ENCODE measurements around the gene CLINT1. TPM values are rescaled to one million over a fixed set of nuclear protein-coding genes. Genes with fewer than 3 reads are reported as not detected.

CLINT1 gene
- total RNA-seq, 3 donors from 2014 or later = 90.8 to 131 (median 127) TPM

DNA sequence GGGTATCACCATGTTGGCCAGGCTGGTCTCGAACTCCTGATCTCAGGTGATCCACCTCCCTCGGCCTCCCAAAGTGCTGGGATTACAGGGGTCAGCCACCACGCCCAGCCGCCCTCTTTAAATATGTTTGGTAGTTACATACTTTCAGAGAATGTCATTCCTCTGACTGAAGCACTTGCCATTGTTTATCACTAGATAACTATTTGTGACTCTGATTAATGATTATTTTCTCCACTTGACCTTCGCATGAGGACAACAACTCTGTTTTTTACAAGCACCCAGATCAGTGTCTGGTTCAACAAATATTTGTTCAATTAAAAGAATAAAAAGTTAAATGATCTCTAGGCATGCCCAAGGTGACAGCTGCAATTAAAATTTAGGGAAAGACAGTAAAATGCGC, 56.2 kb downstream of the CLINT1 start:
- intact Hi-C loops (cut with DNase I, micrococcal nuclease) = no loop called here
- Histone ChIP-seq H3K9me3 (no peaks in the 10 kb centered on the region), H3K4me3 (no peak overlapping the region), H3K4me1 (ENCODE audit: low read depth) (no peaks in the 10 kb centered on the region), H3K36me3 (ENCODE audit: low read depth) (peaks cover 8% of the 10 kb centered on the region)
- ATAC-seq = no peak
- TF ChIP-seq, protein P1, sequence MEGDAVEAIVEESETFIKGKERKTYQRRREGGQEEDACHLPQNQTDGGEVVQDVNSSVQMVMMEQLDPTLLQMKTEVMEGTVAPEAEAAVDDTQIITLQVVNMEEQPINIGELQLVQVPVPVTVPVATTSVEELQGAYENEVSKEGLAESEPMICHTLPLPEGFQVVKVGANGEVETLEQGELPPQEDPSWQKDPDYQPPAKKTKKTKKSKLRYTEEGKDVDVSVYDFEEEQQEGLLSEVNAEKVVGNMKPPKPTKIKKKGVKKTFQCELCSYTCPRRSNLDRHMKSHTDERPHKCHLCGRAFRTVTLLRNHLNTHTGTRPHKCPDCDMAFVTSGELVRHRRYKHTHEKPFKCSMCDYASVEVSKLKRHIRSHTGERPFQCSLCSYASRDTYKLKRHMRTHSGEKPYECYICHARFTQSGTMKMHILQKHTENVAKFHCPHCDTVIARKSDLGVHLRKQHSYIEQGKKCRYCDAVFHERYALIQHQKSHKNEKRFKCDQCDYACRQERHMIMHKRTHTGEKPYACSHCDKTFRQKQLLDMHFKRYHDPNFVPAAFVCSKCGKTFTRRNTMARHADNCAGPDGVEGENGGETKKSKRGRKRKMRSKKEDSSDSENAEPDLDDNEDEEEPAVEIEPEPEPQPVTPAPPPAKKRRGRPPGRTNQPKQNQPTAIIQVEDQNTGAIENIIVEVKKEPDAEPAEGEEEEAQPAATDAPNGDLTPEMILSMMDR (IDR thresholded peaks at IDR 0.05) = no peak
- no peak for DNase-seq

GRCh38 chr5:157800137-157800536, 58.8 kb downstream of the CLINT1 start:
- TF ChIP-seq, protein P1 (IDR thresholded peaks at IDR 0.05) = no peak
- DNase-seq (no peak), ATAC-seq (no peak)
- no peaks in the 10 kb centered on the region for H3K9me3 ChIP-seq
- H3K4me1 ChIP-seq (ENCODE audit: low read depth) = no peaks in the 10 kb centered on the region
- H3K4me3 ChIP-seq = no peak overlapping the region
- intact Hi-C loops (cut with DNase I, micrococcal nuclease) = no loop called here
- H3K36me3 ChIP-seq (ENCODE audit: low read depth) = peaks cover 3% of the 10 kb centered on the region

- no peaks in the 10 kb centered on the region for H3K36me3 ChIP-seq (ENCODE audit: low read depth)
- H3K4me1 ChIP-seq (ENCODE audit: low read depth) = no peaks in the 10 kb centered on the region
- intact Hi-C loops (cut with DNase I, micrococcal nuclease) = no loop called here
- H3K9me3 ChIP-seq = no peaks in the 10 kb centered on the region
- no peak for ATAC-seq
- TF ChIP-seq, protein P1 (IDR thresholded peaks at IDR 0.05) = no peak
- DNase-seq = no peak
- H3K4me3 ChIP-seq = no peak overlapping the region
Observed at GRCh38 chr5:157799578-157799977, 59.4 kb downstream of the CLINT1 start.

- Histone ChIP-seq H3K4me3 (no peak overlapping the region), H3K9me3 (no peaks in the 10 kb centered on the region), H3K36me3 (ENCODE audit: low read depth) (no peaks in the 10 kb centered on the region), H3K4me1 (ENCODE audit: low read depth) (no peaks in the 10 kb centered on the region)
- ATAC-seq (no peak), DNase-seq (no peak)
- intact Hi-C loops (cut with DNase I, micrococcal nuclease) = no loop called here
- TF ChIP-seq, protein P1 (IDR thresholded peaks at IDR 0.05) = no peak
Observed at GRCh38 chr5:157793301-157793700, 65.6 kb downstream of the CLINT1 start.

DNA sequence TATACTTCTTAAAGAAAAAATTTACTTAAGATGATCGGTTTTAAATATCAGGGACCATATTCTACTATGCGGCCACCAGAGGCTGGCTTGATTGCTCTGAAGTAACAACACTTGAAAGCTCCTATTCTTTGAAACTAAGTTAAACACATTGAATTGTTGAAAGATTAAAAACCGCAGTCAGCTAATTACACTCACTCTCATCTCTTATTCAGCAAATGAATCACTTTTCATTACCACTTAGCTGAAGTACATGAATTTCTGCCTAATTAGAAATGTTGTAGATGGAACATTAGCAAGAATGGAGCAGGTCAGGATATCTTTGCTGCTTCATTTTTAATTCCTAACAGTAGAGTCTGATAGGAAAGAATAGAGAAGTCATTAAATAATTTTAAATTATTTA, 73.1 kb downstream of the CLINT1 start:
- Histone ChIP-seq H3K4me3 (no peak overlapping the region), H3K4me1 (ENCODE audit: low read depth) (no peaks in the 10 kb centered on the region), H3K9me3 (no peaks in the 10 kb centered on the region), H3K36me3 (ENCODE audit: low read depth) (no peaks in the 10 kb centered on the region)
- intact Hi-C loops (cut with DNase I, micrococcal nuclease) = no loop called here
- TF ChIP-seq, protein P1 (IDR thresholded peaks at IDR 0.05) = no peak
- no peak for DNase-seq
- ATAC-seq = no peak

GRCh38 chr5:157779221-157779620, 79.7 kb downstream of the CLINT1 start:
- H3K4me1 ChIP-seq (ENCODE audit: low read depth) = no peaks in the 10 kb centered on the region

More at GRCh38 chr5:157779221-157779620, 79.7 kb downstream of the CLINT1 start:
- intact Hi-C loops (cut with DNase I, micrococcal nuclease) = no loop called here
- Histone ChIP-seq H3K9me3 (no peaks in the 10 kb centered on the region), H3K36me3 (ENCODE audit: low read depth) (no peaks in the 10 kb centered on the region), H3K4me3 (no peak overlapping the region)
- ATAC-seq = no peak
- TF ChIP-seq, protein P1 (IDR thresholded peaks at IDR 0.05) = no peak
- no peak for DNase-seq
